HCT116 (cell line): ENCODE results near the gene ZMYM4. TPM values are rescaled to one million over a fixed set of nuclear protein-coding genes. Genes with fewer than 3 reads are reported as not detected.

Experiments used
- ATAC-seq: fragments of 200-7000 bp; cut with Tn5 transposase; 2 replicates; pipeline ENCODE4 v1.9.1; 2020; ENCODE audit warnings: mild to moderate bottlenecking, moderate library complexity
- BruUV-seq: library from RNA; stranded (reverse); fragments of 400-500 nt; replicated peaks from 2 replicates; lab custom pipeline; 2021; lab: Mats Ljungman, UMichigan
- CTCF ChIA-PET: fragments of 300-600 bp; sonication (Branson Sonifier 250); formaldehyde crosslinking; loops from one replicate; lab custom pipeline; 2021; ENCODE audit warnings: antibody characterized with exemption; lab: Charles Lee
- POLR2A ChIA-PET: fragments of 300-600, 350-600 bp; sonication (Branson Sonifier 250); formaldehyde crosslinking; loops from one replicate; lab custom pipeline; 2021; ENCODE audit warnings: antibody characterized with exemption; lab: Charles Lee
- RAD21 ChIA-PET, 2 experiments: fragments of 300-600 bp; sonication (Branson Sonifier 250); formaldehyde crosslinking; loops; one replicate each; lab custom pipeline; 2023; ENCODE audit warnings: low total read pairs in 2 of 2; ENCODE audit not compliant: uncharacterized antibody in 2 of 2, unreplicated experiment in 2 of 2, low non-redundant PET in 1 of 2; lab: Charles Lee
- DNase-seq: peaks from one replicate; pipeline ENCODE4 v3.0.0-alpha.2; 2010; ENCODE audit warnings: low read depth, low spot score
- H2AFZ ChIP-seq: fragments of 200-600 bp; shearing (Covaris generic), sonication (generic); 2 replicates; pipeline ENCODE4 v1.6.1; 2017; ENCODE audit warnings: low read depth, mixed run types, mixed read lengths, antibody characterized with exemption, low read length; ENCODE audit not compliant: poor library complexity, severe bottlenecking
- H3K27ac ChIP-seq: 2 replicates; pipeline ENCODE4 v1.5.1; 2012; ENCODE audit warnings: low read depth, low read length
- H3K27me3 ChIP-seq: fragments of 200-600 bp; sonication (generic); 2 replicates; pipeline ENCODE4 v1.6.1; 2016; ENCODE audit warnings: mixed run types, low read length, mixed read lengths; ENCODE audit not compliant: insufficient read depth
- H3K36me3 ChIP-seq, 2 experiments: fragments of 200-500 bp in 1 of 2; fragments of 200-600 bp in 1 of 2; sonication (Bioruptor generic) in 1 of 2; sonication (generic) in 1 of 2; 2 replicates each; pipeline versions ENCODE4 v1.5.1 to v1.6.1; 2014 to 2016; ENCODE audit warnings: low read length in 2 of 2, inconsistent platforms in 1 of 2, mixed read lengths in 1 of 2, mixed run types in 1 of 2; ENCODE audit not compliant: insufficient read depth in 2 of 2, control insufficient read depth in 1 of 2
- H3K4me1 ChIP-seq, 2 experiments: fragments of 200-600 bp in 1 of 2; sonication (generic) in 1 of 2; 2 replicates each; pipeline versions ENCODE4 v1.5.1 to v1.6.1; 2012 to 2017; ENCODE audit warnings: low read length in 2 of 2, inconsistent platforms in 1 of 2, mild to moderate bottlenecking in 1 of 2, mixed read lengths in 1 of 2, mixed run types in 1 of 2, moderate library complexity in 1 of 2; ENCODE audit not compliant: insufficient read depth in 2 of 2, control insufficient read depth in 1 of 2
- H3K4me2 ChIP-seq: fragments of 200-600 bp; sonication (generic); 2 replicates; pipeline ENCODE4 v1.6.1; 2017; ENCODE audit warnings: mixed run types, low read length, mixed read lengths
- H3K4me3 ChIP-seq, 2 experiments: fragments of 200-600 bp in 1 of 2; sonication (generic) in 1 of 2; replicated peaks in 1 of 2; 2 replicates each; pipeline ENCODE4 v1.5.1; 2011 to 2016; ENCODE audit warnings: low read length in 2 of 2, control low read depth in 1 of 2, low read depth in 1 of 2, mild to moderate bottlenecking in 1 of 2, mixed read lengths in 1 of 2, mixed run types in 1 of 2
- H3K79me2 ChIP-seq: fragments of 200-600 bp; sonication (generic); 2 replicates; pipeline ENCODE4 v1.6.1; 2017; ENCODE audit warnings: mild to moderate bottlenecking, mixed run types, low read length, moderate library complexity, mixed read lengths; ENCODE audit not compliant: insufficient read depth
- H3K9ac ChIP-seq: fragments of 200-600 bp; sonication (generic); 2 replicates; pipeline ENCODE4 v1.6.1; 2016; ENCODE audit warnings: low read length, mixed read lengths
- H3K9me2 ChIP-seq: fragments of 200-600 bp; sonication (generic), shearing (Covaris generic); 2 replicates; pipeline ENCODE4 v1.6.1; 2017; ENCODE audit warnings: mixed run types, mild to moderate bottlenecking, moderate library complexity; ENCODE audit not compliant: insufficient read depth
- H3K9me3 ChIP-seq, 2 experiments: fragments of 200-500 bp in 1 of 2; fragments of 200-600 bp in 1 of 2; sonication (Bioruptor generic) in 1 of 2; sonication (generic) in 1 of 2; 2 replicates each; pipeline ENCODE4 v1.6.1; 2014 to 2017; ENCODE audit warnings: low read length in 2 of 2, mixed read lengths in 2 of 2, inconsistent platforms in 1 of 2, low read depth in 1 of 2, mild to moderate bottlenecking in 1 of 2, mixed run types in 1 of 2, moderate library complexity in 1 of 2; ENCODE audit not compliant: control insufficient read depth in 1 of 2, insufficient read depth in 1 of 2
- H4K20me1 ChIP-seq: fragments of 200-600 bp; sonication (generic), shearing (Covaris generic); 2 replicates; pipeline ENCODE4 v1.6.1; 2017; ENCODE audit warnings: mixed run types, mild to moderate bottlenecking, moderate library complexity; ENCODE audit not compliant: insufficient read depth
- ATF3 ChIP-seq: IDR thresholded peaks from 2 replicates; pipeline ENCODE4 v1.6.1; 2012
- ELF1 ChIP-seq: IDR thresholded peaks from 2 replicates; pipeline ENCODE4 v1.6.1; 2012; ENCODE audit warnings: low read depth, borderline replicate concordance
- EZH2 ChIP-seq: fragments of 200-600 bp; sonication (generic); IDR thresholded peaks from 2 replicates; pipeline ENCODE4 v1.6.1; 2017; ENCODE audit warnings: antibody characterized with exemption, mixed run types
- EZH2phosphoT487 ChIP-seq: fragments of 200-600 bp; IDR thresholded peaks from 2 replicates; pipeline ENCODE4 v1.6.1; 2018; ENCODE audit warnings: antibody characterized with exemption, borderline replicate concordance
- POLR2AphosphoS5 ChIP-seq: IDR thresholded peaks from 2 replicates; pipeline ENCODE4 v1.6.1; 2011; ENCODE audit warnings: mild to moderate bottlenecking, low read depth, low read length, moderate library complexity
- RAD21 ChIP-seq: IDR thresholded peaks from 2 replicates; pipeline ENCODE4 v1.6.1; 2012; ENCODE audit warnings: low read depth, mild to moderate bottlenecking
- SRF ChIP-seq: IDR thresholded peaks from 2 replicates; pipeline ENCODE4 v1.6.1; 2012; ENCODE audit warnings: low read depth
- TCF7L2 ChIP-seq: IDR thresholded peaks from 2 replicates; pipeline ENCODE4 v1.7.0; 2011; ENCODE audit warnings: borderline replicate concordance, inconsistent platforms; ENCODE audit not compliant: insufficient read depth, insufficient read length; ENCODE audit errors: extremely low read depth
- ZNF274 ChIP-seq: fragments of 200-500 bp; sonication (Bioruptor generic); IDR thresholded peaks from 2 replicates; pipeline ENCODE4 v1.6.1; 2014; ENCODE audit warnings: mild to moderate bottlenecking, low read depth, low read length, inconsistent platforms
- intact Hi-C: fragments of 100-400 bp; cut with micrococcal nuclease; formaldehyde crosslinking; loops from 2 replicates; pipeline ENCODE4 v1.10.0; 2022
- total RNA-seq: library from RNA; stranded (reverse); gene quantifications from one replicate; pipeline ENCODE4 v1.2.1, GENCODE V29; 2021; ENCODE audit not compliant: unreplicated experiment
- TF ChIP-seq, protein P1 (sequence below), 3 experiments: fragments of 200-600 bp in 1 of 3; sonication (generic) in 1 of 3; IDR thresholded peaks in 2 of 3; conservative IDR thresholded peaks in 1 of 3; 2 replicates each; pipeline ENCODE4 v1.5.1; 2012 to 2017; ENCODE audit warnings: low read depth in 2 of 3, low read length in 2 of 3, antibody characterized with exemption in 1 of 3, borderline replicate concordance in 1 of 3, control low read depth in 1 of 3, mild to moderate bottlenecking in 1 of 3, mixed read lengths in 1 of 3, mixed run types in 1 of 3, moderate library complexity in 1 of 3; ENCODE audit not compliant: insufficient read depth in 1 of 3

ZMYM4 gene
- total RNA-seq, 1 experiment from 2014 or later = 58.0 TPM

GRCh38 chr1:35449334-35450008 lies 181.0 kb downstream of the ZMYM4 start:
- H3K9ac ChIP-seq = no peak overlapping the region
- H2AFZ ChIP-seq = no peak overlapping the region
- no peaks in the 10 kb centered on the region for H3K9me3 ChIP-seq
- no peaks in the 10 kb centered on the region for H3K9me2 ChIP-seq
- no peak for TF ChIP-seq ZNF274
- TF ChIP-seq EZH2phosphoT487 = no peak
- TF ChIP-seq POLR2AphosphoS5 = no peak
- no peak for TF ChIP-seq RAD21
- TF ChIP-seq ELF1 = no peak
- TF ChIP-seq SRF = no peak
- TF ChIP-seq ATF3 = no peak
- TF ChIP-seq EZH2 = no peak
- TF ChIP-seq TCF7L2 = no peak
- TF ChIP-seq, protein P1, sequence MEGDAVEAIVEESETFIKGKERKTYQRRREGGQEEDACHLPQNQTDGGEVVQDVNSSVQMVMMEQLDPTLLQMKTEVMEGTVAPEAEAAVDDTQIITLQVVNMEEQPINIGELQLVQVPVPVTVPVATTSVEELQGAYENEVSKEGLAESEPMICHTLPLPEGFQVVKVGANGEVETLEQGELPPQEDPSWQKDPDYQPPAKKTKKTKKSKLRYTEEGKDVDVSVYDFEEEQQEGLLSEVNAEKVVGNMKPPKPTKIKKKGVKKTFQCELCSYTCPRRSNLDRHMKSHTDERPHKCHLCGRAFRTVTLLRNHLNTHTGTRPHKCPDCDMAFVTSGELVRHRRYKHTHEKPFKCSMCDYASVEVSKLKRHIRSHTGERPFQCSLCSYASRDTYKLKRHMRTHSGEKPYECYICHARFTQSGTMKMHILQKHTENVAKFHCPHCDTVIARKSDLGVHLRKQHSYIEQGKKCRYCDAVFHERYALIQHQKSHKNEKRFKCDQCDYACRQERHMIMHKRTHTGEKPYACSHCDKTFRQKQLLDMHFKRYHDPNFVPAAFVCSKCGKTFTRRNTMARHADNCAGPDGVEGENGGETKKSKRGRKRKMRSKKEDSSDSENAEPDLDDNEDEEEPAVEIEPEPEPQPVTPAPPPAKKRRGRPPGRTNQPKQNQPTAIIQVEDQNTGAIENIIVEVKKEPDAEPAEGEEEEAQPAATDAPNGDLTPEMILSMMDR (IDR thresholded peaks at IDR 0.05 in 2 of 3, conservative IDR thresholded peaks at IDR 0.05 in 1 of 3; ENCODE audit: borderline replicate concordance in 1 of 3, insufficient read depth in 1 of 3, low read depth in 2 of 3, low read length in 2 of 3) = no peak
- POLR2A ChIA-PET = no interaction called here
- CTCF ChIA-PET = interaction anchor here (2.6 kb wide), 1 partner anchor 116 kb away, joined by 32 read pairs; no protein-coding TSS in a partner anchor
- H3K4me2 ChIP-seq = no peak overlapping the region
- no peaks in the 10 kb centered on the region for H3K27me3 ChIP-seq
- H4K20me1 ChIP-seq = no peaks in the 10 kb centered on the region
- H3K27ac ChIP-seq = no peak overlapping the region
- H3K4me3 ChIP-seq = no peak overlapping the region
- RAD21 ChIA-PET = no interaction called here
- intact Hi-C loops = loop anchor here (2.0 kb wide), 1 partner anchor 277 kb away; no protein-coding TSS in a partner anchor
- no peaks in the 10 kb centered on the region for H3K79me2 ChIP-seq
- BruUV-seq = no TSS peak
- DNase-seq (no peak), ATAC-seq (no peak)
- peaks cover 0 to 8% of the 10 kb centered on the region in 2 experiments; a peak in 3 of 4 replicates for H3K36me3 ChIP-seq
- H3K4me1 ChIP-seq = no peaks in the 10 kb centered on the region
